Measurements from ENCODE around the gene GRK5. TPM values are rescaled to one million over a fixed set of nuclear protein-coding genes. Genes with fewer than 3 reads are reported as not detected.
A peak's percentile ranks its signal among the peaks of the same experiment; 100 is the strongest.
"Not testable (repeated sequence)": the region's sequence is repeated elsewhere in the genome, so short reads cannot be mapped to it uniquely, and the experiment has no call there.

Gene GRK5
- total and polyA plus RNA-seq, 3 experiments from 2014 or later, result 7.7 to 13.8 (median 13.6) TPM

GRCh38 chr10:119227825-119228224 lies 20.5 kb downstream of the GRK5 start:
- Histone ChIP-seq H3K36me3 (ENCODE audit: insufficient read depth, low read length) (no peaks in the 10 kb centered on the region), H3K9me3 (ENCODE audit: low read length) (no peaks in the 10 kb centered on the region), H3K4me3 (ENCODE audit: low read length) (no peak overlapping the region), H3K4me1 (ENCODE audit: insufficient read depth, low read length) (peaks cover under 1% of the 10 kb centered on the region), H3K27ac (ENCODE audit: low read depth, low read length) (no peak overlapping the region), H3K27me3 (ENCODE audit: insufficient read depth, low read length, poor library complexity, severe bottlenecking) (no peaks in the 10 kb centered on the region)
- ChIA-PET POLR2A (no interaction called here), CTCF (no interaction called here)
- no peak overlapping the region for H3K27ac Mint-ChIP-seq
- peaks cover 16 to 35% (median 22%) of the 10 kb centered on the region in 3 donors for H3K4me1 Mint-ChIP-seq
- no peak overlapping the region for H3K4me3 Mint-ChIP-seq
- DNase-seq, result no peak
- peaks cover 0 to 5% (median 3%) of the 10 kb centered on the region in 5 donors for H3K9me3 Mint-ChIP-seq
- peaks cover 0 to 1% of the 10 kb centered on the region in 2 donors for H3K27me3 Mint-ChIP-seq
- peaks cover 3 to 7% (median 6%) of the 10 kb centered on the region in 3 donors for H3K36me3 Mint-ChIP-seq

- CTCF ChIA-PET, result interaction anchor here (1.0 to 1.3 kb wide), 2 partner anchors 25 to 33 kb away, joined by 3 to 5 read pairs; partner anchors contain the start of gene GRK5
Observed at GRCh38 chr10:119231654-119232053, 24.3 kb downstream of the GRK5 start.

DNA sequence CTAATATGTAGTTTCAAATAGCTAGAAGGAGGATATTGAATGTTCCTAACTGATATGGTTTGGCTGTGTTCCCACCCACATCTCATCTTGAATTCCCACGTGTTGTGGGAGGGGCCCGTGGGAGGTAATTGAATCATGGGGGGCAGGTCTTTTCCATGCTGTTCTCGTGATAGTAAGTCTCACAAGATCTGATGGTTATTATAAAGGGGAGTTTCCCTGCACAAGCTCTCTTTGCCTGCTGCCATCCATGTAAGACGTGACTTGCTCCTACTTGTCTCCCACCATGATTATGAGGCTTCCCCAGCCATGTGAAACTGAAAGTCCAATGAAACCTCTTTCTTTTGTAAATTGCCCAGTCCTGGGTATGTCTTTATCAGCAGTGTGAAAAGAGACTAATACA lies 25.1 kb downstream of the GRK5 start:
- Mint-ChIP-seq H3K27ac (peak overlapping the region in 2 of 8 donors; percentile 10 to 27), H3K4me1 (peaks cover 29 to 53% (median 46%) of the 10 kb centered on the region in 3 donors)
- H3K36me3 ChIP-seq (ENCODE audit: insufficient read depth, low read length); H3K4me3 Mint-ChIP-seq; H3K36me3 Mint-ChIP-seq; H3K4me3 ChIP-seq (ENCODE audit: low read length); H3K27me3 ChIP-seq (ENCODE audit: insufficient read depth, low read length, poor library complexity, severe bottlenecking); POLR2A ChIA-PET; DNase-seq; H3K27me3 Mint-ChIP-seq; H3K9me3 ChIP-seq (ENCODE audit: low read length); H3K9me3 Mint-ChIP-seq; H3K27ac ChIP-seq (ENCODE audit: low read depth, low read length): not testable (repeated sequence)
- H3K4me1 ChIP-seq (ENCODE audit: insufficient read depth, low read length), result peaks cover 18% of the 10 kb centered on the region
- CTCF ChIA-PET, result interaction anchor here (1.0 to 1.3 kb wide), 4 partner anchors 26 to 213 kb away, joined by 3 to 5 read pairs (median 3); partner anchors contain the start of gene GRK5

More at GRCh38 chr10:119231654-119232053, 24.3 kb downstream of the GRK5 start:
- Histone ChIP-seq H3K4me3 (ENCODE audit: low read length) (no peak overlapping the region), H3K27me3 (ENCODE audit: insufficient read depth, low read length, poor library complexity, severe bottlenecking) (no peaks in the 10 kb centered on the region), H3K4me1 (ENCODE audit: insufficient read depth, low read length) (peaks cover 11% of the 10 kb centered on the region), H3K36me3 (ENCODE audit: insufficient read depth, low read length) (no peaks in the 10 kb centered on the region), H3K27ac (ENCODE audit: low read depth, low read length) (no peak overlapping the region), H3K9me3 (ENCODE audit: low read length) (no peaks in the 10 kb centered on the region)
- Mint-ChIP-seq H3K9me3 (peaks cover 0 to 5% (median 3%) of the 10 kb centered on the region in 5 donors), H3K4me1 (peaks cover 26 to 45% (median 38%) of the 10 kb centered on the region in 3 donors), H3K36me3 (peaks cover 3 to 7% (median 6%) of the 10 kb centered on the region in 3 donors), H3K27me3 (peaks cover 0 to 1% of the 10 kb centered on the region in 2 donors), H3K4me3 (no peak overlapping the region), H3K27ac (peak overlapping the region in 1 of 8 donors; percentile 7)
- POLR2A ChIA-PET, result no interaction called here
- DNase-seq, result no peak

- H3K27ac ChIP-seq (ENCODE audit: low read depth, low read length), result no peak overlapping the region
- peaks cover 0 to 1% of the 10 kb centered on the region in 2 donors for H3K27me3 Mint-ChIP-seq
- H3K9me3 ChIP-seq (ENCODE audit: low read length), result no peaks in the 10 kb centered on the region
- no peaks in the 10 kb centered on the region for H3K27me3 ChIP-seq (ENCODE audit: insufficient read depth, low read length, poor library complexity, severe bottlenecking)
- H3K4me1 ChIP-seq (ENCODE audit: insufficient read depth, low read length), result peaks cover 26% of the 10 kb centered on the region
- DNase-seq, result no peak
- POLR2A ChIA-PET, result no interaction called here
- peak overlapping the region in 4 of 8 donors; percentile 14 to 79 (median 58) for H3K27ac Mint-ChIP-seq
- H3K4me3 Mint-ChIP-seq, result peak overlapping the region in 2 of 7 donors; percentile 6 to 23
- CTCF ChIA-PET, result interaction anchor here (0.6 to 1.3 kb wide), 5 partner anchors 25 to 212 kb away, joined by 3 to 4 read pairs (median 3); partner anchors contain the start of gene GRK5
- peaks cover 37 to 61% (median 54%) of the 10 kb centered on the region in 3 donors for H3K4me1 Mint-ChIP-seq
- no peak overlapping the region for H3K4me3 ChIP-seq (ENCODE audit: low read length)
- H3K9me3 Mint-ChIP-seq, result peaks cover 0 to 5% (median 3%) of the 10 kb centered on the region in 5 donors
- no peaks in the 10 kb centered on the region for H3K36me3 ChIP-seq (ENCODE audit: insufficient read depth, low read length)
- H3K36me3 Mint-ChIP-seq, result peaks cover 3 to 8% (median 7%) of the 10 kb centered on the region in 3 donors
Observed at GRCh38 chr10:119233123-119233820, 25.9 kb downstream of the GRK5 start.

- ChIA-PET CTCF (interaction anchor here (0.8 kb wide), 1 partner anchor 27 kb away, joined by 4 read pairs; the partner anchor contains the start of gene GRK5), POLR2A (no interaction called here)
- Histone ChIP-seq H3K27ac (ENCODE audit: low read depth, low read length) (no peak overlapping the region), H3K4me3 (ENCODE audit: low read length) (no peak overlapping the region), H3K27me3 (ENCODE audit: insufficient read depth, low read length, poor library complexity, severe bottlenecking) (no peaks in the 10 kb centered on the region), H3K4me1 (ENCODE audit: insufficient read depth, low read length) (peaks cover 30% of the 10 kb centered on the region), H3K9me3 (ENCODE audit: low read length) (no peaks in the 10 kb centered on the region), H3K36me3 (ENCODE audit: insufficient read depth, low read length) (no peaks in the 10 kb centered on the region)
- H3K27me3 Mint-ChIP-seq, result peaks cover 0 to 1% of the 10 kb centered on the region in 2 donors
- peaks cover 3 to 8% (median 7%) of the 10 kb centered on the region in 3 donors for H3K36me3 Mint-ChIP-seq
- H3K4me3 Mint-ChIP-seq, result no peak overlapping the region
- H3K27ac Mint-ChIP-seq, result peak overlapping the region in 1 of 8 donors; percentile 78
- H3K4me1 Mint-ChIP-seq, result peaks cover 37 to 65% (median 58%) of the 10 kb centered on the region in 3 donors
- no peak for DNase-seq
- H3K9me3 Mint-ChIP-seq, result peaks cover 0 to 5% (median 3%) of the 10 kb centered on the region in 5 donors
Observed at GRCh38 chr10:119233821-119234220, 26.4 kb downstream of the GRK5 start.

DNA sequence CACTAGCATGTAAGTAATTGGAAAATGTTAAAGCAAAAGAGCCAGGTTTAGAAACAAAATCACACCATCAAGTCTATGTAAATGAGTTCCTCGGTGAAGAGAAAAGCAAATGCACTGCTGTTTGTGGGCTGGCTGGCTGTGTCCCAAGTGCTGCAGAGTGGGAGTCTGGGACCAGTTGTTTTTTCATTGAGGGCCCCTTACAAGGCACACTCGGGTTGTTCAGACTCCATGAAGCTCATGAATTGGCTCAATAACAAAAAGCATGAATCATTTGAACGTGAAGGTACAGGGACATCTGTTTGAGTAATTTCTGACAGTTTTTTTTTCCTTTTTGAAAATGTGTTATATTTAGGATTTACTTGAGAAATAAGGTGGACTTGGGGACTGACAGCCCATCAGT lies 28.0 kb downstream of the GRK5 start:
- POLR2A ChIA-PET, result interaction anchor here (0.6 kb wide), 1 partner anchor 64 kb away, joined by 3 read pairs; no protein-coding TSS in a partner anchor
- DNase-seq, result no peak

GRCh38 chr10:119237722-119238436 lies 30.5 kb downstream of the GRK5 start:
- H3K27ac Mint-ChIP-seq, result peak overlapping the region in 6 of 8 donors; percentile 39 to 78 (median 71)
- DNase-seq, result no peak

More for the DNA sequence above, 28.0 kb downstream of the GRK5 start:
- CTCF ChIA-PET, result no interaction called here
- no peak overlapping the region for H3K27ac ChIP-seq (ENCODE audit: low read depth, low read length)
- no peak overlapping the region for H3K4me3 Mint-ChIP-seq
- peaks cover 34 to 60% (median 50%) of the 10 kb centered on the region in 3 donors for H3K4me1 Mint-ChIP-seq
- peaks cover 0 to 5% (median 3%) of the 10 kb centered on the region in 5 donors for H3K9me3 Mint-ChIP-seq
- peaks cover 30% of the 10 kb centered on the region for H3K4me1 ChIP-seq (ENCODE audit: insufficient read depth, low read length)
- H3K9me3 ChIP-seq (ENCODE audit: low read length), result no peaks in the 10 kb centered on the region
- no peak overlapping the region for H3K4me3 ChIP-seq (ENCODE audit: low read length)
- peak overlapping the region in 5 of 8 donors; percentile 36 to 83 (median 69) for H3K27ac Mint-ChIP-seq
- H3K27me3 ChIP-seq (ENCODE audit: insufficient read depth, low read length, poor library complexity, severe bottlenecking), result no peaks in the 10 kb centered on the region
- peaks cover 0 to 1% of the 10 kb centered on the region in 2 donors for H3K27me3 Mint-ChIP-seq
- peaks cover 3 to 7% (median 7%) of the 10 kb centered on the region in 3 donors for H3K36me3 Mint-ChIP-seq
- no peaks in the 10 kb centered on the region for H3K36me3 ChIP-seq (ENCODE audit: insufficient read depth, low read length)

More at GRCh38 chr10:119237722-119238436, 30.5 kb downstream of the GRK5 start:
- Histone ChIP-seq H3K9me3 (ENCODE audit: low read length) (no peaks in the 10 kb centered on the region), H3K27ac (ENCODE audit: low read depth, low read length) (no peak overlapping the region), H3K4me3 (ENCODE audit: low read length) (no peak overlapping the region), H3K4me1 (ENCODE audit: insufficient read depth, low read length) (peaks cover 29% of the 10 kb centered on the region), H3K27me3 (ENCODE audit: insufficient read depth, low read length, poor library complexity, severe bottlenecking) (no peaks in the 10 kb centered on the region), H3K36me3 (ENCODE audit: insufficient read depth, low read length) (no peaks in the 10 kb centered on the region)
- Mint-ChIP-seq H3K4me3 (no peak overlapping the region), H3K4me1 (peaks cover 24 to 53% (median 51%) of the 10 kb centered on the region in 3 donors), H3K36me3 (peaks cover 0 to 3% (median 0%) of the 10 kb centered on the region in 3 donors), H3K27me3 (peaks cover 0 to 6% of the 10 kb centered on the region in 2 donors), H3K9me3 (no peaks in the 10 kb centered on the region)
- ChIA-PET CTCF (no interaction called here), POLR2A (no interaction called here)

All from CD8-positive, alpha-beta memory T cell (primary cell).